ENCODE results near the gene CRBN. TPM values are rescaled to one million over a fixed set of nuclear protein-coding genes. Genes with fewer than 3 reads are reported as not detected.

Gene CRBN
- total and polyA plus RNA-seq, 2 of the 13 experiments (the other 11 are each of a cell fraction or from before 2014, with no cell fraction given) = 30.8 to 36.1 TPM

- H3K4me3 ChIP-seq (replicated peaks in 1 of 3; ENCODE audit: insufficient read depth in 1 of 3, low read depth in 2 of 3, low read length in 3 of 3) = no peak overlapping the region
- no peaks in the 10 kb centered on the region for H3K27me3 ChIP-seq (ENCODE audit: control insufficient read depth in 1 of 2, insufficient read depth in 2 of 2, low read length in 2 of 2)
- BruUV-seq (replicated peaks) = no TSS peak
- DNase-seq (ENCODE audit: low spot score) = no peak
- POLR2A ChIA-PET = no interaction called here
- CTCF ChIA-PET (ENCODE audit: low intra/inter-chr PET ratio, low total read pairs) = no interaction called here
- ATAC-seq = no peak
- no peaks in the 10 kb centered on the region for H3K9me3 ChIP-seq (ENCODE audit: low read length)
- in situ Hi-C loops (cut with HindIII; ENCODE audit: extremely low pct_ligation_motif_present, low pct_unique_long_range_greater_than_20kb) = no loop called here
- H3K27ac ChIP-seq (ENCODE audit: extremely low read length, insufficient read depth, low read length) = no peak overlapping the region
- H3K4me2 ChIP-seq (ENCODE audit: low read depth, low read length) = no peak overlapping the region
- H4K20me1 ChIP-seq (ENCODE audit: insufficient read depth, low read length) = no peaks in the 10 kb centered on the region
- TF ChIP-seq CHCHD3 (CRISPR knock-in tag; IDR thresholded peaks at IDR 0.05) = no peak
- no peaks in the 10 kb centered on the region for H3K4me1 ChIP-seq (ENCODE audit: insufficient read depth, low read length)
- no peak overlapping the region for H3K9ac ChIP-seq (ENCODE audit: insufficient read depth, low read depth, low read length)
- H3K36me3 ChIP-seq (replicated peaks in 1 of 2; ENCODE audit: control insufficient read depth in 1 of 2, insufficient read depth in 2 of 2, low read length in 2 of 2) = peaks cover 4 to 70% of the 10 kb centered on the region in 2 experiments
- intact Hi-C loops (cut with micrococcal nuclease; ENCODE audit: unreplicated experiment) = no loop called here
- H2AFZ ChIP-seq (ENCODE audit: low read length) = no peak overlapping the region
- no peaks in the 10 kb centered on the region for H3K79me2 ChIP-seq (ENCODE audit: insufficient read depth, low read length)
- no peak for FAIRE-seq
These were observed 37.6 kb downstream of the CRBN start for GRCh38 chr3:3141939-3142338.

GRCh38 chr3:3137526-3137925 lies 42.0 kb downstream of the CRBN start:
- no peak for DNase-seq (ENCODE audit: low spot score)
- Histone ChIP-seq H2AFZ (ENCODE audit: low read length) (no peak overlapping the region), H3K9ac (ENCODE audit: insufficient read depth, low read depth, low read length) (no peak overlapping the region), H3K27me3 (ENCODE audit: control insufficient read depth in 1 of 2, insufficient read depth in 2 of 2, low read length in 2 of 2) (no peaks in the 10 kb centered on the region), H3K4me1 (ENCODE audit: insufficient read depth, low read length) (no peaks in the 10 kb centered on the region), H3K9me3 (ENCODE audit: low read length) (no peaks in the 10 kb centered on the region), H3K4me3 (replicated peaks in 1 of 3; ENCODE audit: insufficient read depth in 1 of 3, low read depth in 2 of 3, low read length in 3 of 3) (no peak overlapping the region), H4K20me1 (ENCODE audit: insufficient read depth, low read length) (0 out of 2 replicates have a peak, but pooled peaks cover 3% of the 10 kb centered on the region), H3K36me3 (replicated peaks in 1 of 2; ENCODE audit: control insufficient read depth in 1 of 2, insufficient read depth in 2 of 2, low read length in 2 of 2) (peaks cover 2 to 72% of the 10 kb centered on the region in 2 experiments; a peak in 4 of 5 replicates), H3K4me2 (ENCODE audit: low read depth, low read length) (no peak overlapping the region), H3K27ac (ENCODE audit: extremely low read length, insufficient read depth, low read length) (no peak overlapping the region), H3K79me2 (ENCODE audit: insufficient read depth, low read length) (peaks cover 19% of the 10 kb centered on the region)
- intact Hi-C loops (cut with micrococcal nuclease; ENCODE audit: unreplicated experiment) (no loop called here), in situ Hi-C loops (cut with HindIII; ENCODE audit: extremely low pct_ligation_motif_present, low pct_unique_long_range_greater_than_20kb) (no loop called here)
- no TSS peak for BruUV-seq (replicated peaks)
- ATAC-seq = no peak
- FAIRE-seq = no peak
- ChIA-PET CTCF (ENCODE audit: low intra/inter-chr PET ratio, low total read pairs) (no interaction called here), POLR2A (no interaction called here)
- TF ChIP-seq ZNF251 (CRISPR knock-in tag; IDR thresholded peaks at IDR 0.05) (no peak), ETV5 (CRISPR knock-in tag; IDR thresholded peaks at IDR 0.05; ENCODE audit: borderline replicate concordance) (no peak), RBAK (CRISPR knock-in tag; IDR thresholded peaks at IDR 0.05) (no peak), ZNF790 (CRISPR knock-in tag; IDR thresholded peaks at IDR 0.05; ENCODE audit: borderline replicate concordance) (no peak), ZNF441 (CRISPR knock-in tag; IDR thresholded peaks at IDR 0.05; ENCODE audit: borderline replicate concordance) (no peak), SP5 (CRISPR knock-in tag; IDR thresholded peaks at IDR 0.05; ENCODE audit: borderline replicate concordance, low read depth) (no peak), ZSCAN5A (CRISPR knock-in tag; IDR thresholded peaks at IDR 0.05; ENCODE audit: borderline replicate concordance) (no peak), NFE2L1 (CRISPR knock-in tag; IDR thresholded peaks at IDR 0.05; ENCODE audit: borderline replicate concordance) (no peak)
- WGBS (ENCODE audit: low lambda C conversion rate) = 96% methylated on average over 6 of the region's 6 CpGs

All from HepG2 (cell line).